Muscle layer of colon (tissue), 2 donors: ENCODE results near the gene RIMBP3C.
"Not testable (repeated sequence)": the region's sequence is repeated elsewhere in the genome, so short reads cannot be mapped to it uniquely, and the experiment has no call there.

Source experiments
- H3K27ac ChIP-seq: one replicate; pipeline ENCODE4 v1.7.0; 2013; ENCODE audit warnings: low read depth, mild to moderate bottlenecking, low read length, moderate library complexity
- H3K27me3 ChIP-seq, 2 donors: one replicate each; pipeline ENCODE4 v1.7.0; 2013; ENCODE audit warnings: low read length in 2 of 2, mild to moderate bottlenecking in 2 of 2; ENCODE audit not compliant: insufficient read depth in 2 of 2, control insufficient read depth in 1 of 2
- H3K36me3 ChIP-seq: one replicate; pipeline ENCODE4 v1.7.0; 2013; ENCODE audit warnings: mild to moderate bottlenecking, low read length; ENCODE audit not compliant: insufficient read depth
- H3K4me1 ChIP-seq: one replicate; pipeline ENCODE4 v1.7.0; 2013; ENCODE audit warnings: mild to moderate bottlenecking, low read length; ENCODE audit not compliant: insufficient read depth
- H3K4me3 ChIP-seq, 2 donors: one replicate each; pipeline ENCODE4 v1.7.0; 2013; ENCODE audit warnings: low read length in 2 of 2, low read depth in 1 of 2, mild to moderate bottlenecking in 1 of 2, moderate library complexity in 1 of 2
- H3K9ac ChIP-seq: one replicate; pipeline ENCODE4 v1.7.0; 2013; ENCODE audit warnings: low read length
- H3K9me3 ChIP-seq: one replicate; pipeline ENCODE4 v1.7.0; 2013; ENCODE audit warnings: mild to moderate bottlenecking, low read length
- donor health status: abdominal sarcoma.
- donor health status: Adenocarcinoma of cecum.

Gene RIMBP3C, protein sequence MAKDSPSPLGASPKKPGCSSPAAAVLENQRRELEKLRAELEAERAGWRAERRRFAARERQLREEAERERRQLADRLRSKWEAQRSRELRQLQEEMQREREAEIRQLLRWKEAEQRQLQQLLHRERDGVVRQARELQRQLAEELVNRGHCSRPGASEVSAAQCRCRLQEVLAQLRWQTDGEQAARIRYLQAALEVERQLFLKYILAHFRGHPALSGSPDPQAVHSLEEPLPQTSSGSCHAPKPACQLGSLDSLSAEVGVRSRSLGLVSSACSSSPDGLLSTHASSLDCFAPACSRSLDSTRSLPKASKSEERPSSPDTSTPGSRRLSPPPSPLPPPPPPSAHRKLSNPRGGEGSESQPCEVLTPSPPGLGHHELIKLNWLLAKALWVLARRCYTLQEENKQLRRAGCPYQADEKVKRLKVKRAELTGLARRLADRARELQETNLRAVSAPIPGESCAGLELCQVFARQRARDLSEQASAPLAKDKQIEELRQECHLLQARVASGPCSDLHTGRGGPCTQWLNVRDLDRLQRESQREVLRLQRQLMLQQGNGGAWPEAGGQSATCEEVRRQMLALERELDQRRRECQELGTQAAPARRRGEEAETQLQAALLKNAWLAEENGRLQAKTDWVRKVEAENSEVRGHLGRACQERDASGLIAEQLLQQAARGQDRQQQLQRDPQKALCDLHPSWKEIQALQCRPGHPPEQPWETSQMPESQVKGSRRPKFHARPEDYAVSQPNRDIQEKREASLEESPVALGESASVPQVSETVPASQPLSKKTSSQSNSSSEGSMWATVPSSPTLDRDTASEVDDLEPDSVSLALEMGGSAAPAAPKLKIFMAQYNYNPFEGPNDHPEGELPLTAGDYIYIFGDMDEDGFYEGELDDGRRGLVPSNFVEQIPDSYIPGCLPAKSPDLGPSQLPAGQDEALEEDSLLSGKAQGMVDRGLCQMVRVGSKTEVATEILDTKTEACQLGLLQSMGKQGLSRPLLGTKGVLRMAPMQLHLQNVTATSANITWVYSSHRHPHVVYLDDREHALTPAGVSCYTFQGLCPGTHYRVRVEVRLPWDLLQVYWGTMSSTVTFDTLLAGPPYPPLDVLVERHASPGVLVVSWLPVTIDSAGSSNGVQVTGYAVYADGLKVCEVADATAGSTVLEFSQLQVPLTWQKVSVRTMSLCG (N-terminal part only)

DNA sequence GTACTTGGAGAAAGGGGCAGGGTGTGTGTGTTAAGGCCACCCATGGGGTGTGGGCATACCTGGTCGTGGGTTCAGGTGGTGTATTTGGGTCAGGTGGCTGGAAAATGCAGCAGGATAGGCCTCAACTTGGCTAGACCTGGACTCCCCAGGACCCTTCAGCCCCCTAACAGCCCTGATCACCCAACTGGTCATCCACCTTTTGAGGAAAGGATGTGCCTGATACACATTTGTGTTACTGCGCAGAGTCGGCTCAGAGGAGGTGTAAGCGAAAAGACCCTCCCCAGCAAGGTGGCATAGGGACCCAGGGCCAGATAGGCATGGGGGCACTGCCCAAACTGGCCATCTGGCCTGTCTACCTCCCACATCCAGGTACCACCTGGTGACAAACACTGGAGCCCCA lies at the start of gene RIMBP3C:
Gene RIMBP3C, minus strand, starts transcription at position 101 of the 400 bp plus-strand sequence. CDS start 485 bp downstream, outside the sequence.
- not testable (repeated sequence) for H3K27me3 ChIP-seq, H3K4me1 ChIP-seq, H3K9me3 ChIP-seq, H3K4me3 ChIP-seq, H3K27ac ChIP-seq, H3K9ac ChIP-seq, H3K36me3 ChIP-seq

DNA sequence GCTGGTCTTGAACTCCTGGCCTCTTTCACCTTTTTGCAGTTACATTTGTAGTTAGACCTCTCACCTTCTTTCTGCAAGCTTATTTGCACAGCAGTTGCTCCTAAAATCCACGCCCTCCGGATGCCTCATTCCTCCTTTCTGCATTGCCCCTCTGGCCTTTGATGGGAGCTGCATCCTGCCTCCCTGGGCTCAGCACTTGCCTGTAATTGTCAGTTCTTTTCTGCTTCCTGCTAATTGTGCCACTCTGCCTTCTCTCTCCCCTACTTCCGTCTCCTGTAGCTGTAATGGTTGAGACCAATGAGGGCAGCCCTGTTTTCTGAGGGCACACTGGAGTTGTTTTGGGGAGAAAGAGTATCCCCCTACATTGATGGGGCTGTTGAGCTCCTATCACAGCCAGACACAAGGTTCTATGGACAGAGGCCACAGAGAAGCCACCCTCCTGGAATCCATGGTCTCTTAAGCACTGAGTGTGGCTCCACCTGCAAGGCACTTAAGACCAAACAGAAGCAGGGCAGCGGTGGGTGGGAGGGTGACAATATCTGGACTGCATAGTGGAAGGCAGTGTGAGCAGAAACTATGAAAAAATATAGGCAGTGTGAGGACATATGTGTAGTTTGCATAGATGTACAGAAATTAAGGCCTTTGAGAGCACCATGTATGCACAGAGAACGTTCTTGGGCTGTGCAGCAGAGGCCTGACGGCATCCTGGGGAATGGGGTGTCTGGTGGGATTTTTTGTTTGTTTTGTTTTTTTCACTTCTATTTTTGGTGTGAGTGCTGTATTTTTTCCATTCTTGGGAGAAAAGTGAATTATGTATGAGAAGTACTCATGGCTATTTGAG lies 48.0 kb upstream of the RIMBP3C start:
- Histone ChIP-seq H3K36me3 (peaks cover 15% of the 10 kb centered on the region), H3K4me3 (no peak overlapping the region), H3K27me3 (no peaks in the 10 kb centered on the region), H3K9ac (no peak overlapping the region), H3K4me1 (peaks cover 8% of the 10 kb centered on the region), H3K27ac (no peak overlapping the region), H3K9me3 (no peaks in the 10 kb centered on the region)

DNA sequence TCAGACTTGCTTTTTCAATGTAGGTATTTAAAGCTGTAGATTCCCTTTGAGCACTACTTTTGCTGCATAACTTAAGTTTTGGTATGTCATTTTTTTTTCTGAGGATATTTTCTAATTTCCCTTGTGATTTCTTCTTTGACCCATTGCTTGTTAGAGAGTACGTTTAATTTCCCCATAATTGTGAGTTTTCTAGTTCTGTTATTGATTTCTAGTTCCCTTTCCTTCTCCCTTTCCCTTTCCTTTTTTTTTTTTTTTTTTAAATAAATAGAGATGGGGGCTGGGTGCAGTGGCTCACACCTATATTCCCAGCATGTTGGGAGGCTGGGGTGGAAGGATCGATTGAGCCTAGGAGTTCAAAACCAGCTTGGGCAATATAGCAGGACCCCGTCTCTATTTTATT lies 47.0 kb upstream of the RIMBP3C start:
- Histone ChIP-seq H3K4me3 (no peak overlapping the region), H3K27ac (no peak overlapping the region), H3K9me3 (no peaks in the 10 kb centered on the region), H3K4me1 (peaks cover 8% of the 10 kb centered on the region), H3K9ac (no peak overlapping the region), H3K36me3 (peaks cover 25% of the 10 kb centered on the region), H3K27me3 (no peaks in the 10 kb centered on the region)

DNA sequence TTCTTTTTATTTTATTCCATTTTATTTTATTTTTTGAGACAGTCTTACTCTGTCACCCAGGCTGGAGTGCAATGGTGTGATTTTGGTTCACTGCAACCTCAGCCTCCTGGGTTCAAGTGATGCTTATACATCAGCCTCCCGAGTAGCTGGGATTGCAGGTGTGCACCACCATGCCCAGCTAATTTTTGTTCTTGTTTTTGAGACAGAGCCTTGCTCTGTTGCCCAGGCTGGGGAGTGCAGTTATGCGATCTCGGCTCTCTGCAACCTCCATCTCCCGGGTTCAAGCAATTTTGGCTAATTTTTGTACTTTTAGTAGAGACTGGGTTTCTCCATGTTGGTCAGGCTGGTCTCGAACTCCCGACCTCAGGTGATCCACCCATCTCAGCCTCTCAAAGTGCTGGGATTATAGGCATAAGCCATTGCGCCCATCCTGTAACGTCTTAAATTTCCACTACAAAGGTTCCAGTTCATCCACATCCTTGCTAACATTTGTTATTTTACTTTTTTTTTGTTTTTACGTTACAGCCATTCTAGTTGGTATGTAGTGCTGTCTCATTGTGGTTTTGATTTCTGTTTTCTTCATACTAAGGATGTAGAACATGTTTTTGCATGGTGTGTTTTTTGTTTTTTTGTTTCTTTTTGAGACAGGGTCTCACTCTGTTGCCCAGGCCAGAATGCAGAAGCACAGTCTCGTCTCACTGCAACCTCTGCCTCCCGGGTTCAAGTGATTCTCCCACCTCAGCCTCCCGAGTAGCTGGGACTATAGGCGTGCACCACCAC lies 45.3 kb upstream of the RIMBP3C start:
- H3K4me3 ChIP-seq, H3K9me3 ChIP-seq, H3K27ac ChIP-seq, H3K9ac ChIP-seq, H3K27me3 ChIP-seq: not testable (repeated sequence)
- Histone ChIP-seq H3K4me1 (peaks cover 10% of the 10 kb centered on the region), H3K36me3 (peaks cover 34% of the 10 kb centered on the region)

DNA sequence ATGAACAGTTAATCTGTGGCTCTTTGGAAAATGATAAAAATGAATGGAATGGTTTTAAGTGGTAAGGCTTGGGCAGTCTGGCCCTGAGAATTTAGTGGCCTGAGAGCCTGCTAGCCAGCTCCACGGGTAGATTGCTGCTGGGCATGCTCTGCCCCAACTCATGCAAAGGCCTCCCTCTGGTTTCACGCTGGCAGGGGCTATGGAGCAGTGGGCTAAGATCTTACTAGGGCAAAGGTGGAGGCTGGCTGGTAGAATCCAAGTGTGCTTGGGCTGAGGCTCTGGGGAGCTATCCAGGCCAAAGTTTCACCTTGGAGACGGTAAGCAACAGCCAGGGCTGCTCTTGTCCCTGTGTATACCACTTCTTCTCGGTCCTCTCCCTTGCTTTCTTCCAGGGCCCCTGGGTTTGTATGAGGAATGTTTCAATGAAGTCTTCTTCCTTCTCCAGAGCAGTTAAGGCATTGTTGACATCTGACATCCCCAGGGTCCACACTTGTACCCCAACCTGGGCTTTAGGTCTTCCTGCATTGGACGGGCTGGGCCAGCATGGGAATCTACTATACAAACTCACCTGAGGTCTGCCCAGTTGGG lies 43.7 kb upstream of the RIMBP3C start:
- no peaks in the 10 kb centered on the region for H3K9me3 ChIP-seq
- no peak overlapping the region for H3K9ac ChIP-seq
- H3K27me3 ChIP-seq: no peaks in the 10 kb centered on the region
- H3K4me1 ChIP-seq: peaks cover 21% of the 10 kb centered on the region
- no peak overlapping the region for H3K4me3 ChIP-seq
- no peak overlapping the region for H3K27ac ChIP-seq
- H3K36me3 ChIP-seq: peaks cover 34% of the 10 kb centered on the region

DNA sequence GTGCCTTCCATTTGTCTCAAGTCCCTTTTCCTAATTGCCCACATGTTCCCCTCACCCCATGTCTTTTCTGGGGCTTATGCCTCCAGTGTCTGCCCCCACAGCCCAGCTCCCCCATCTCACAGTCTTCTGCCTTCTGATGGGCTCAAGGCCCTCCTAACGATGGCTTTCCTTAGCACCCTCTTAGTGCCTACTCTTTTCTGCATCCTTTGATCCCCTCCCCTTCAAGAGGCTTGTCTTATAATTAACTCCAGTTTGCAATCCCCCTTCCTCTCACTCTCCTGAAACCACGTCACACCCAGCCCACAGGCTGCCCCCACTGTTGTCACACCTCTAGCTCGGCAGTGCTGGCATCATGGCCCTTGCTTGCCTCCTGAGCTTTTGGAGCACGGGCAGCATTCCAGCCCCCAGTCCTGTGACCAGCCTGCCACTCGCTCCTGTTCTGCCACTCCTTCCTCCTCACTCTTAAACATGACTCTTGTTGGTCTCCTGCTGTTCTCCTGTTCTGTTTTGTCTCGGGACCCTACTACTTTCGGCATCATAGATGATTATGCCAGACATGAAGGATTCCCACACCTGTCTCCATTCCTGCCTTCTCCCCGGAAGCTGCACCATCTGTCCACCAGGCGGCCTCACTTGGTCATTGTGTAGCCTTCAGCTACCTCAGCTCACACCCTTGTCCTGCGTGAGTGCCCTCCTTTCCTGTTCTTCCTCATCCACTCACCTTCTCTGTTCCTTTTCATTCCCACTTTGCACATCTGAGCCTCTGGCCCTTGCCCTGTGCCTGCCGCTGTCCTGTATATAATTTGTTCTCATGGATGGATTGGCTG lies 42.4 kb upstream of the RIMBP3C start:
- peaks cover 21% of the 10 kb centered on the region for H3K4me1 ChIP-seq

DNA sequence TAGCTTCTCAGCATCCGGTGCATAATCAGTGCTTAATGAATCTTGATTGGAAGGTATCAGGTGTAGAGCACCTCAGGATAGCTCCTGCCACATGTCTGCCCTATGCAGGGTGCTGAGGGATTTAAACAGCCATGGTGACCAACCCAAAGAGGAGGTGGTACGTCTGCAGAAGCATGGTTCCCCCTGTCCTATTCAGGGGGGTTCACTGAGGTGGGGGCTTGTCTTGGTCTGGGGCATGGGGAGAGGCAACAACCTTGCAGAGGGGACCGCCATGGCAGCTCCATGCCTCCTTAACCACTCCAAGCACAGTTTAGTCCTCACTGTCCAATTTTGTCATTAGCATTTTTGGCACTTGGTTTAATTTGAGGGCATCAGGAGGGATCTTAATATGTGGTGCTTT lies 41.2 kb upstream of the RIMBP3C start:
- Histone ChIP-seq H3K4me3 (no peak overlapping the region), H3K27me3 (no peaks in the 10 kb centered on the region), H3K27ac (no peak overlapping the region), H3K4me1 (peaks cover 29% of the 10 kb centered on the region), H3K36me3 (peaks cover 34% of the 10 kb centered on the region), H3K9ac (no peak overlapping the region), H3K9me3 (no peaks in the 10 kb centered on the region)

More for the DNA sequence above, 42.4 kb upstream of the RIMBP3C start:
- Histone ChIP-seq H3K9ac (no peak overlapping the region), H3K4me3 (no peak overlapping the region), H3K36me3 (peaks cover 34% of the 10 kb centered on the region), H3K27me3 (no peaks in the 10 kb centered on the region), H3K27ac (no peak overlapping the region), H3K9me3 (no peaks in the 10 kb centered on the region)

DNA sequence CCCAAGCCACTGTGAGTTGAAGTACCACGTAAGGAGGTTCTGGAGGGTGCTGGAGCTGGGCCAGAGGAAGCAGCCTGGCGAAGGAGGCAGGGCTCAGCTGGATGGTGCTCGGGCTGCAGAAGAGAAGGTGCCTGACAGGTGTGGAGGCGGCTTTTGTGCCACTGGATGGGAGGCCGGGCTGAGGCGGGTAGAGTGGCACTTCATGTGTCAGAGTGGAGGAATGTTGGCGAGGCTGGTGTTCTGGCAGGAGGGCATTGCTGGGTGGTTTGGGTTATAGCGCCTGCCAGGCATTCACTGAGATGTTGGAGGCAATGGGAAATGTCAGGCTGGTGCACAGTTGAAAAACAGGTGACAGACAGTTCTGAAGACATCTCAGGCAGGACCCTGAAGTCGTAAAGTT lies 40.4 kb upstream of the RIMBP3C start:
- H3K4me3 ChIP-seq: no peak overlapping the region
- H3K27ac ChIP-seq: no peak overlapping the region
- H3K9ac ChIP-seq: no peak overlapping the region
- H3K9me3 ChIP-seq: no peaks in the 10 kb centered on the region
- H3K4me1 ChIP-seq: peaks cover 32% of the 10 kb centered on the region
- H3K36me3 ChIP-seq: peaks cover 34% of the 10 kb centered on the region
- H3K27me3 ChIP-seq: no peaks in the 10 kb centered on the region

DNA sequence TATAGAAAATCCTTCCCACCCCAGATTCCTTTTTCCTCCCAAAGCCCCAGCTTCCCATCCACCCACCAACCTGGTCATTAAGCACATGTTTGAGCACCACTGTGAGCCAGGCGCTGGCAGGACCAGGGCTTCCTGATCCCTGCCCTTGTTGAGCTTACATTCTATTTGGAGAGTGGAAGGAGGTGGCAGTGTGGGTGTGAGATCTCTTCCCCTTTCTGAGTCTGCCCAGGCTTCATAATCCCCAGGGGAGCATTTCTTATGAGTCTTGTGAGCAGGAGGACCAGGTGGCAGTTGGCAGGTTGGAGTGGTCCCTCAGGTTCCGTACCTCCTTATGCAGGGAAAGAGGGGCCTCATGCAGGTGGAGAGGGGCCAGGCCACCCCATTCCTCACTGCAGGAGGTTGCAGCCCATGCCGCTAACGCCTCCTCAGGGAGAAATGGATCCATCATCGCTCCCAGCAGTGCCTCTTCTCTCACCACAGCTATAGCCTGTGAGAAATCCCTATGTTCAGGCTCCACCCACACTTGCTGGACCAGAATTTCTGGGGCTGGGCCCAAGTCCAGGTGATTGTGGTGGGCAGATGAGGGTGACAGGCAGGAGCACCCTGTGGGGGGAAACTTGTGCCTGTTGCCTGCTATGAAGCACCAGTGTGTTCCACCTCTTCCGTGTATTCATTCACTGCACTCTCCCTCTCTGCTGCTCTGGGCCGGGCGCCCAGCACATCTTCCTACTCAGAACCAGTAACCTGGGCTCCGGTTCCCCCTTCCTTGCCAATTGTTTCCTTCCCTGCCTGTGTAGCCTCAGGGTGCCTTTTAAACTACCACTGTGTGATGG lies 39.8 kb upstream of the RIMBP3C start:
- H3K27me3 ChIP-seq: no peaks in the 10 kb centered on the region
- H3K9ac ChIP-seq: no peak overlapping the region
- no peaks in the 10 kb centered on the region for H3K9me3 ChIP-seq
- no peak overlapping the region for H3K27ac ChIP-seq
- peaks cover 32% of the 10 kb centered on the region for H3K36me3 ChIP-seq
- H3K4me1 ChIP-seq: peaks cover 32% of the 10 kb centered on the region
- H3K4me3 ChIP-seq: no peak overlapping the region
